ENCODE data around the gene PLD4. TPM values are rescaled to one million over a fixed set of nuclear protein-coding genes. Genes with fewer than 3 reads are reported as not detected.

The PLD4 gene
- total and polyA plus RNA-seq, 7 donors = 0.28 to 7.1 (median 0.71) TPM; not detected in 2

DNA sequence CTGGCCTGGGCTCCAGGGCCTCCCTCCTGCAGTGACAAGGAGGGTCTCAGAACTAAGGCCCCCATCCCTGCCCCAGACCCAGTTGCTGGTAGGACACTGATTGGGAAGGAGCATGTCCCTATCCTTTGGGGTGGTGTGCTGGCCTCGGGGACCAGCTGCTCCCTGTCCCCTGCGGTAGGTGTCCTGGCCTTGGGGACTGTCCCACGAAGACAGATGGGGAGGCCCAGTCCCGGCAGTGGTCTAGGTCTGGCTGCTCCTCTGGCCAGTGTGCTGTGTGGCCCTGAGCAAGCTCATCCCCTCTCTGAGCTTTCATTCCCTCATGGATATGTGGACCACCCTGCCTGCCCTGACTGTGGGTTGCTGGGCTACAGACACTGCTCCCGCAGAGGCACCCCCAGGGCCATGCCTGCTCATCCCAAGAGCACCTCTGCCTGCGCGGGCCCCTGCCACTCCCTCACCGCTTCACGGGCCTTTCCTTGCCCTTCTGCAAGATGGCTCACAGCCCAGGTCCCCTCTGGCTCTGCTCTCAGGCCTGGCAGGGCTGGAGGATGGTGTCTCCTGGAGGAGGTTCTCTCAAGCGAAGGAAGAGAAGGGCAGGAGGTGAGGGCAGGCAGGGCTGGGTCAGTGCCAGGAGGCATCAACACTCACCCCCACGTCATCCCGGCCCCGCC is 41.0 kb downstream of the PLD4 start:
- DNase-seq = no peak

GRCh38 chr14:104966261-104966865 is 41.7 kb downstream of the PLD4 start:
- TF ChIP-seq POLR2A (IDR thresholded peaks at IDR 0.05) = no peak
- no peak for TF ChIP-seq POLR2AphosphoS5 (IDR thresholded peaks at IDR 0.05)
- TF ChIP-seq CTCF (IDR thresholded peaks at IDR 0.05) = no peak
- TF ChIP-seq EP300 (IDR thresholded peaks at IDR 0.05) = no peak
- H3K36me3 ChIP-seq = no peaks in the 10 kb centered on the region
- peak overlapping the region; percentile 90 to 97 (median 96) for H3K27ac ChIP-seq
- peaks cover 0 to 60% (median 57%) of the 10 kb centered on the region in 4 donors for H3K4me1 ChIP-seq
- H3K9me3 ChIP-seq = no peaks in the 10 kb centered on the region
- intact Hi-C loops (cut with DNase I) = no loop called here
- WGBS, 2 donors = 54 to 81% methylated on average over 9 of the region's 9 CpGs
- H3K4me3 ChIP-seq = peak overlapping the region in 1 of 4 donors; percentile 57
- no peaks in the 10 kb centered on the region for H3K27me3 ChIP-seq
- DNase-seq = no peak

More for the DNA sequence above, 41.0 kb downstream of the PLD4 start:
- Histone ChIP-seq H3K4me1 (peaks cover 0 to 53% (median 50%) of the 10 kb centered on the region in 4 donors), H3K9me3 (no peaks in the 10 kb centered on the region), H3K36me3 (no peaks in the 10 kb centered on the region), H3K27ac (peak overlapping the region; percentile 90 to 97 (median 96)), H3K4me3 (no peak overlapping the region), H3K27me3 (no peaks in the 10 kb centered on the region)
- no peak for TF ChIP-seq CTCF (IDR thresholded peaks at IDR 0.05)
- TF ChIP-seq POLR2AphosphoS5 (IDR thresholded peaks at IDR 0.05) = no peak
- TF ChIP-seq POLR2A (IDR thresholded peaks at IDR 0.05) = no peak
- TF ChIP-seq EP300 (IDR thresholded peaks at IDR 0.05) = no peak
- WGBS, 2 donors = 78 to 84% methylated on average over 13 of the region's 13 CpGs
- intact Hi-C loops (cut with DNase I) = no loop called here

DNA sequence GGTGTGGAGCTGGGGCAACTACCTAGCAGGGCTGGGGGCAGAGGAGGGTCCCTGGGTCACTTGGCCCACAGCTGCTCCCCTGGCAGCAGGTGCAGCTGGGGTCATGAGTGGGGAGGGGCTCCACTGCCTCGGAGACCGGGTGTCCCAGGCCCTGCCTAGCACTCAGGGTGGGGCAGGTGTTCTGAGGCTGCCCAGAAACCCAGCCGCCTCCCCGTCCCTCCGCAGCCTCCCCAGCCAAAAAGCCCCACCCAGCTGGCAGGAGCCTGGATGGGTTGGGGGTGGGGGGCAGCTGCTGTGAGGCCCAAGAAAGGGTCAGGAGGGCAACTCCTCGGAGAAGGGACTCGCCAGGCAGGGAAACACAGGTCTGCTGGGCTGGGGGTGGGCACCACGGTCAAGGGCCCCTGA is 42.3 kb downstream of the PLD4 start:
- H3K36me3 ChIP-seq = no peaks in the 10 kb centered on the region
- peak overlapping the region; percentile 49 to 64 (median 56) for H3K4me3 ChIP-seq
- peak overlapping the region; percentile 90 to 97 (median 96) for H3K27ac ChIP-seq
- H3K27me3 ChIP-seq = no peaks in the 10 kb centered on the region
- no peak for TF ChIP-seq CTCF (IDR thresholded peaks at IDR 0.05)
- no peak for TF ChIP-seq POLR2AphosphoS5 (IDR thresholded peaks at IDR 0.05)
- TF ChIP-seq EP300 (IDR thresholded peaks at IDR 0.05) = no peak
- TF ChIP-seq POLR2A (IDR thresholded peaks at IDR 0.05) = no peak
- 15 to 41% methylated on average over 8 of the region's 8 CpGs for WGBS, 2 donors
- peaks cover 0 to 66% (median 63%) of the 10 kb centered on the region in 4 donors for H3K4me1 ChIP-seq
- H3K9me3 ChIP-seq = no peaks in the 10 kb centered on the region
- intact Hi-C loops (cut with DNase I) = loop anchor here (1.0 kb wide), 1 partner anchor 34 kb away; no protein-coding TSS in a partner anchor
- DNase-seq = no peak

DNA sequence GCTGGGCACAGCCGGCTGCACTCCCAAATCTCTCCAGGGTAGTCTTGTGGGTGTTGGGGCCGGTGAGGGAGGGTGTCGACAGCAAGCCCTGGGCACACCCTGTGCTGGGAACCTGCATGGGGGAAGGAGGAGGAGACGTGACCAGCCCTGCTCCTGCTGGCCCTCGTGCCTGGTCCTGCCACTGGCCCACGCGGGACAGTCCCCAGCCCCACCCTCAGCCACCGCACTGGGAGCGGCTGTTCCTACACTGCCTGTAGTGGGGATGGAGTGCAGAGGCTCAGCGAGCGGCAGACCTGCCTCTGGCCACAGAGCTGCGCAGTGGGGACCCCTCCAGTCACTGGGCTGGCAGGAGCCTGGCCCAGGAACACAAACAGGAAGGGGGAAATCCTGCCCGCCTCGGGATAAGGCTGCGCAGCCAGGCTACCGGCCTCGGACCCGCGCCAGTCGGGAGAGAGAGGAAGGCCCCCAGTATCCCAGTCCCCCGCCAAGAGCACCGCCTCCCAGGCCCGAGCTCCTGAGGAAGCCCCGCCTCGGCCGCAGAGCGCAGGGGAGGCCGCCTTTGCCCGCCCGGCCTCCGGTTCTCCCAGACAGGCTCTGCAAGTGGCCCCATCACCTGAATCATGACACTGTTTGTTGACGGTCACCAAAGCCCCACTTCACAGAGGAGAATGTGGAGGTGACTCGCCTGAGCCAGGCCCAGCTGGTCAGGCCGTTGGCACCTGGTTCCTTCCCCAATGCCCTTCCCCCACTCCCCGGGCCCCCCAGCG is 42.9 kb downstream of the PLD4 start:
- WGBS, 2 donors = 2 to 4% methylated on average over 36 of the region's 36 CpGs
- Histone ChIP-seq H3K4me3 (peak overlapping the region; percentile 49 to 64 (median 56)), H3K9me3 (no peaks in the 10 kb centered on the region), H3K27ac (peak overlapping the region; percentile 90 to 97 (median 96)), H3K36me3 (no peaks in the 10 kb centered on the region), H3K4me1 (peaks cover 0 to 71% (median 69%) of the 10 kb centered on the region in 4 donors), H3K27me3 (no peaks in the 10 kb centered on the region)
- intact Hi-C loops (cut with DNase I) = loop anchor here (1.0 kb wide), 2 partner anchors 34 to 54 kb away; partner anchors contain the start of gene CDCA4
- DNase-seq = peak; percentile 86
- TF ChIP-seq POLR2AphosphoS5 (IDR thresholded peaks at IDR 0.05) = peak in 3 of 4 donors; percentile 34 to 55 (median 43)
- TF ChIP-seq CTCF (IDR thresholded peaks at IDR 0.05) = no peak
